Esophagus squamous epithelium (tissue), 4 donors: Measurements from ENCODE around the gene SETD2.

ENCODE experiments used
- CTCF ChIP-seq, 6 experiments: fragments of 450-650 bp in 4 of 6; fragments of 200-600 bp in 2 of 6; sonication (generic) in 2 of 6; IDR thresholded peaks; one replicate each; pipeline ENCODE4 v1.5.1; 2016 to 2019; ENCODE audit warnings: antibody characterized with exemption in 6 of 6, mild to moderate bottlenecking in 4 of 6, moderate library complexity in 4 of 6
- POLR2A ChIP-seq, 4 donors: fragments of 450-650 bp; IDR thresholded peaks; one replicate each; pipeline ENCODE4 v1.6.1; 2017; ENCODE audit warnings: antibody characterized with exemption in 4 of 4, mild to moderate bottlenecking in 4 of 4, moderate library complexity in 3 of 4

- TF ChIP-seq POLR2A (IDR thresholded peaks at IDR 0.05), result no peak
- TF ChIP-seq CTCF (IDR thresholded peaks at IDR 0.05), result no peak
Observed at GRCh38 chr3:47089630-47090029, 74.3 kb downstream of the SETD2 start.
